Measurements from ENCODE around the gene ENTPD2. TPM values are rescaled to one million over a fixed set of nuclear protein-coding genes. Genes with fewer than 3 reads are reported as not detected.
"Not testable (repeated sequence)": the region's sequence is repeated elsewhere in the genome, so short reads cannot be mapped to it uniquely, and the experiment has no call there.

ENTPD2 gene
- total RNA-seq, 4 donors from 2014 or later = 0.42 to 1.2 (median 1.0) TPM

- peaks cover 0 to 12% (median 6%) of the 10 kb centered on the region in 4 donors for H3K4me1 ChIP-seq
- peaks cover 0 to 3% (median 0%) of the 10 kb centered on the region in 4 donors for H3K9me3 ChIP-seq
- WGBS = 69% methylated on average over 24 of the region's 30 CpGs
- H3K27me3 ChIP-seq = no peaks in the 10 kb centered on the region
- intact Hi-C loops (cut with DNase I) = no loop called here
- TF ChIP-seq CTCF (IDR thresholded peaks at IDR 0.05) = no peak
- no peak for TF ChIP-seq EP300 (IDR thresholded peaks at IDR 0.05)
- TF ChIP-seq POLR2A (IDR thresholded peaks at IDR 0.05; ENCODE audit: low read depth) = no peak
- no peak for TF ChIP-seq POLR2AphosphoS5 (IDR thresholded peaks at IDR 0.05)
- peaks cover 12 to 46% (median 37%) of the 10 kb centered on the region in 4 donors for H3K36me3 ChIP-seq
- DNase-seq (ENCODE audit: extremely low spot score) = no peak
- H3K4me3 ChIP-seq = no peak overlapping the region
- H3K27ac ChIP-seq (replicated peaks in 1 of 4) = no peak overlapping the region
These were observed 46.6 kb downstream of the ENTPD2 start for GRCh38 chr9:137007108-137007815.

GRCh38 chr9:137006116-137007003, 47.5 kb downstream of the ENTPD2 start:
- no peak overlapping the region for H3K4me3 ChIP-seq
- H3K9me3 ChIP-seq = peaks cover 0 to 3% (median 0%) of the 10 kb centered on the region in 4 donors
- DNase-seq (ENCODE audit: extremely low spot score) = no peak
- WGBS = 77% methylated on average over 22 of the region's 24 CpGs
- TF ChIP-seq POLR2A (IDR thresholded peaks at IDR 0.05; ENCODE audit: low read depth) = no peak
- no peak for TF ChIP-seq EP300 (IDR thresholded peaks at IDR 0.05)
- TF ChIP-seq CTCF (IDR thresholded peaks at IDR 0.05) = no peak
- no peak for TF ChIP-seq POLR2AphosphoS5 (IDR thresholded peaks at IDR 0.05)
- no peaks in the 10 kb centered on the region for H3K27me3 ChIP-seq
- no peak overlapping the region for H3K27ac ChIP-seq (replicated peaks in 1 of 4)
- peaks cover 3 to 37% (median 28%) of the 10 kb centered on the region in 4 donors for H3K36me3 ChIP-seq
- peaks cover 0 to 12% (median 6%) of the 10 kb centered on the region in 4 donors for H3K4me1 ChIP-seq
- intact Hi-C loops (cut with DNase I) = no loop called here

GRCh38 chr9:137004285-137004684, 49.6 kb downstream of the ENTPD2 start:
- H3K4me3 ChIP-seq; H3K27me3 ChIP-seq; H3K27ac ChIP-seq (replicated peaks in 1 of 4); DNase-seq (ENCODE audit: extremely low spot score); intact Hi-C loops (cut with DNase I); H3K9me3 ChIP-seq: not testable (repeated sequence)
- peaks cover 0 to 12% (median 6%) of the 10 kb centered on the region in 4 donors for H3K4me1 ChIP-seq
- WGBS = 42% methylated on average over 16 of the region's 17 CpGs
- peaks cover 0 to 18% (median 12%) of the 10 kb centered on the region in 4 donors for H3K36me3 ChIP-seq
- TF ChIP-seq CTCF (IDR thresholded peaks at IDR 0.05) = peak; percentile 17 to 50 (median 39)

- WGBS = 83% methylated on average over 10 of the region's 10 CpGs
- intact Hi-C loops (cut with DNase I) = no loop called here
These were observed 51.2 kb downstream of the ENTPD2 start for GRCh38 chr9:137002646-137003041.

More at GRCh38 chr9:137002646-137003041, 51.2 kb downstream of the ENTPD2 start:
- Histone ChIP-seq H3K27ac (replicated peaks in 1 of 4) (no peak overlapping the region), H3K9me3 (peaks cover 0 to 3% (median 0%) of the 10 kb centered on the region in 4 donors), H3K4me1 (peaks cover 0 to 8% (median 4%) of the 10 kb centered on the region in 4 donors), H3K36me3 (peaks cover 0 to 2% (median 0%) of the 10 kb centered on the region in 4 donors), H3K27me3 (peaks cover 0 to 11% (median 0%) of the 10 kb centered on the region in 4 donors), H3K4me3 (no peak overlapping the region)
- DNase-seq (ENCODE audit: extremely low spot score) = no peak
- TF ChIP-seq POLR2AphosphoS5 (IDR thresholded peaks at IDR 0.05) (no peak), CTCF (IDR thresholded peaks at IDR 0.05) (no peak), EP300 (IDR thresholded peaks at IDR 0.05) (no peak), POLR2A (IDR thresholded peaks at IDR 0.05; ENCODE audit: low read depth) (no peak)
